Measurements from ENCODE around the gene FKBP11.

Gene FKBP11

GRCh38 chr12:48925304-48926011 lies at the start of gene FKBP11:
Gene FKBP11 (minus strand): TSS chr12:48925492. CDS start chr12:48925428, 64 bp downstream.
- no peak for DNase-seq

GRCh38 chr12:48973941-48974673 lies 48.8 kb upstream of the FKBP11 start:
- DNase-seq = no peak

GRCh38 chr12:48973531-48973930 lies 48.2 kb upstream of the FKBP11 start:
- DNase-seq = no peak

- DNase-seq = no peak
These were observed 47.7 kb upstream of the FKBP11 start for GRCh38 chr12:48972952-48973483.

GRCh38 chr12:48972213-48972951 lies 47.1 kb upstream of the FKBP11 start:
- DNase-seq = no peak

- DNase-seq = no peak
These were observed 45.5 kb upstream of the FKBP11 start for GRCh38 chr12:48970702-48971334.

- DNase-seq = no peak
These were observed 44.8 kb upstream of the FKBP11 start for GRCh38 chr12:48969833-48970701.

- no peak for DNase-seq
These were observed 44.0 kb upstream of the FKBP11 start for GRCh38 chr12:48969160-48969771.

- no peak for DNase-seq
These were observed 43.2 kb upstream of the FKBP11 start for GRCh38 chr12:48968467-48968866.

GRCh38 chr12:48967991-48968390 lies 42.7 kb upstream of the FKBP11 start:
- no peak for DNase-seq

- no peak for DNase-seq
These were observed 41.0 kb upstream of the FKBP11 start for GRCh38 chr12:48966177-48966895.

- no peak for DNase-seq
These were observed 40.1 kb upstream of the FKBP11 start for GRCh38 chr12:48965298-48965838.

- DNase-seq = no peak
These were observed 36.5 kb upstream of the FKBP11 start for GRCh38 chr12:48961801-48962200.

- DNase-seq = no peak
These were observed 36.0 kb upstream of the FKBP11 start for GRCh38 chr12:48961331-48961730.

- DNase-seq = no peak
These were observed 35.5 kb upstream of the FKBP11 start for GRCh38 chr12:48960834-48961233.

- DNase-seq = no peak
These were observed 32.7 kb upstream of the FKBP11 start for GRCh38 chr12:48958049-48958388.

GRCh38 chr12:48957141-48958048 lies 32.1 kb upstream of the FKBP11 start, which contains the start of gene ARF3:
Gene ARF3 (minus strand): TSS chr12:48957487. CDS start chr12:48941095, 16,392 bp downstream.
- DNase-seq = peak; percentile 88

GRCh38 chr12:48956279-48957140 lies 31.2 kb upstream of the FKBP11 start:
- DNase-seq = no peak

Measured in NCI-H1092 (cell line).